ENCODE data around the gene CMTM4.

DNA sequence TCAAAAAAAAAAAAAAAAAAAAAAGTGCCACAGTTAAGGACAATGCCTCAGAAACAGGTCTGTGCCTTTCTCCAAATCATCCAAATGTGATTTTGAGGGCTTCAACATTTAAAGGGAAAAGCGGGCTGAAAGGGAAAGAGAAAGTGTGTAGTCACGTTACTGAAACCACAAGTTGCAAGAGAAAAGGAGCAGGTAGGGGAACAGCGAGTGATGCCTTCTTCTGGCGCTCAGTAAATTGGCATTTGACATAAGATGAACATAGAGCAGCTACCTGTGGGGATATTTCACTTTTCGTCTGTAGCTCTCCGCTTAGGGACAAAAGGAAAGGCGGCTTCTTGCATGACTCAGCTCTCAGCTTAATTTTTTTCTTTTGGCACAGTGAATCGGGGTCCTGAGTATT lies 106.2 kb downstream of the CMTM4 start:
- TF ChIP-seq POLR2A (IDR thresholded peaks at IDR 0.05): no peak
- no peak for TF ChIP-seq CTCF (IDR thresholded peaks at IDR 0.05)
